HepG2 (cell line): ENCODE results near the gene ABCF1. TPM values are rescaled to one million over a fixed set of nuclear protein-coding genes. Genes with fewer than 3 reads are reported as not detected.

ENCODE experiments used
- DDIT3 ChIP-seq: sonication (generic); formaldehyde crosslinking; IDR thresholded peaks from 2 replicates; pipeline ENCODE4 v1.4.0; 2020; ENCODE audit warnings: mild to moderate bottlenecking, missing genetic modification reagents
- GATAD2A ChIP-seq: IDR thresholded peaks from 2 replicates; pipeline ENCODE4 v1.6.1; 2016
- HOXA9 ChIP-seq: sonication (generic); formaldehyde crosslinking; IDR thresholded peaks from 2 replicates; pipeline ENCODE4 v1.8.1; 2022; ENCODE audit warnings: missing genetic modification reagents, mild to moderate bottlenecking, moderate library complexity, borderline replicate concordance
- JUNB ChIP-seq: sonication (generic); formaldehyde crosslinking; IDR thresholded peaks from 2 replicates; pipeline ENCODE4 v1.8.0; 2022; ENCODE audit warnings: missing genetic modification reagents, mild to moderate bottlenecking, borderline replicate concordance
- MAFK ChIP-seq, 2 experiments: IDR thresholded peaks in 1 of 2; conservative IDR thresholded peaks in 1 of 2; 2 replicates each; pipeline ENCODE4 v1.6.1; 2011; ENCODE audit warnings: improper control_type of control experiment in 2 of 2, low read length in 2 of 2
- MBNL3 ChIP-seq: fragments of 250-450 bp; sonication (Bioruptor Pico); conservative IDR thresholded peaks from 2 replicates; pipeline ENCODE4 v1.8.0; 2022; ENCODE audit warnings: mild to moderate bottlenecking, inconsistent platforms
- NFRKB ChIP-seq: fragments of 450-650 bp; IDR thresholded peaks from 2 replicates; pipeline ENCODE4 v1.6.1; 2017
- POLR2AphosphoS5 ChIP-seq: IDR thresholded peaks from 2 replicates; pipeline ENCODE4 v1.6.1; 2012; ENCODE audit warnings: low read depth, low read length
- SAP130 ChIP-seq: IDR thresholded peaks from 2 replicates; pipeline ENCODE4 v1.6.1; 2016; ENCODE audit warnings: low read depth
- SMAD1 ChIP-seq: sonication (generic); formaldehyde crosslinking; IDR thresholded peaks from 2 replicates; pipeline ENCODE4 v1.4.0; 2020; ENCODE audit warnings: missing genetic modification reagents, low read depth, mild to moderate bottlenecking, borderline replicate concordance
- ZBTB38 ChIP-seq: sonication (generic); formaldehyde crosslinking; IDR thresholded peaks from 2 replicates; pipeline ENCODE4 v1.5.1; 2020; ENCODE audit warnings: mild to moderate bottlenecking, missing genetic modification reagents
- ZFP41 ChIP-seq: sonication (generic); formaldehyde crosslinking; IDR thresholded peaks from 2 replicates; pipeline ENCODE4 v1.4.0; 2020; ENCODE audit warnings: mild to moderate bottlenecking, missing genetic modification reagents, borderline replicate concordance
- ZGPAT ChIP-seq: IDR thresholded peaks from 2 replicates; pipeline ENCODE4 v1.6.1; 2016; ENCODE audit warnings: mild to moderate bottlenecking
- ZNF230 ChIP-seq: sonication (generic); formaldehyde crosslinking; IDR thresholded peaks from 2 replicates; pipeline ENCODE4 v1.4.0; 2020; ENCODE audit warnings: mild to moderate bottlenecking, missing genetic modification reagents
- ZNF589 ChIP-seq: sonication (generic); formaldehyde crosslinking; conservative IDR thresholded peaks from 2 replicates; pipeline ENCODE4 v1.8.0; 2022; ENCODE audit warnings: mild to moderate bottlenecking, moderate library complexity, missing genetic modification reagents
- ZZZ3 ChIP-seq: sonication (generic); formaldehyde crosslinking; IDR thresholded peaks from 2 replicates; pipeline ENCODE4 v1.4.0; 2020; ENCODE audit warnings: missing genetic modification reagents, mild to moderate bottlenecking, borderline replicate concordance
- polyA plus RNA-seq, 8 experiments: library from polyadenylated mRNA; depleted of rRNA in 3 of 8; stranded (reverse) in 7 of 8; unstranded in 1 of 8; fragments of >200 nt; fragmentation: Illumina TruSeq in 4 of 8; extraction: Trizol in 4 of 8; gene quantifications; 2 replicates each; pipeline versions ENCODE4 v1.2.1 to v1.2.3, GENCODE V29; 2011 to 2016; ENCODE audit warnings: low read depth in 4 of 8, missing spikeins in 1 of 8, mixed read lengths in 1 of 8; ENCODE audit not compliant: insufficient read depth in 1 of 8
- total RNA-seq, 5 experiments: library from RNA; depleted of rRNA; stranded (reverse); fragments of >200 nt; fragmentation: Illumina TruSeq; extraction: Trizol; gene quantifications; 2 replicates each; pipeline ENCODE4 v1.2.3, GENCODE V29; 2016; ENCODE audit warnings: low read depth in 1 of 5
- TF ChIP-seq, protein P1 (sequence below): sonication (generic); formaldehyde crosslinking; IDR thresholded peaks from 2 replicates; pipeline ENCODE4 v1.4.0; 2020; ENCODE audit warnings: missing genetic modification reagents
- TF ChIP-seq, protein P2 (sequence below): sonication (generic); formaldehyde crosslinking; IDR thresholded peaks from 2 replicates; pipeline ENCODE4 v1.5.0; 2020; ENCODE audit warnings: missing genetic modification reagents

Gene ABCF1
- total and polyA plus RNA-seq, 2 of the 13 experiments (the other 11 are each of a cell fraction or from before 2014, with no cell fraction given): 25.4 to 98.9 TPM

- no peak for TF ChIP-seq ZNF589 (CRISPR knock-in tag)
- no peak for TF ChIP-seq JUNB
- no peak for TF ChIP-seq ZNF230 (CRISPR knock-in tag)
- no peak for TF ChIP-seq SMAD1 (CRISPR knock-in tag)
- TF ChIP-seq ZGPAT: no peak
- TF ChIP-seq SAP130 (CRISPR knock-in tag): peak; percentile 55
- TF ChIP-seq, protein P1, sequence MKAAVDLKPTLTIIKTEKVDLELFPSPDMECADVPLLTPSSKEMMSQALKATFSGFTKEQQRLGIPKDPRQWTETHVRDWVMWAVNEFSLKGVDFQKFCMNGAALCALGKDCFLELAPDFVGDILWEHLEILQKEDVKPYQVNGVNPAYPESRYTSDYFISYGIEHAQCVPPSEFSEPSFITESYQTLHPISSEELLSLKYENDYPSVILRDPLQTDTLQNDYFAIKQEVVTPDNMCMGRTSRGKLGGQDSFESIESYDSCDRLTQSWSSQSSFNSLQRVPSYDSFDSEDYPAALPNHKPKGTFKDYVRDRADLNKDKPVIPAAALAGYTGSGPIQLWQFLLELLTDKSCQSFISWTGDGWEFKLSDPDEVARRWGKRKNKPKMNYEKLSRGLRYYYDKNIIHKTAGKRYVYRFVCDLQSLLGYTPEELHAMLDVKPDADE (CRISPR knock-in tag): no peak
- no peak; the same call in 1 of the 2 replicates for TF ChIP-seq GATAD2A (CRISPR knock-in tag)
- no peak for TF ChIP-seq NFRKB
- TF ChIP-seq DDIT3 (CRISPR knock-in tag): no peak
- no peak for TF ChIP-seq ZFP41 (CRISPR knock-in tag)
- TF ChIP-seq ZZZ3 (CRISPR knock-in tag): 0 out of 2 replicates have a peak, but pooled peaks have one; percentile 33
- peak; percentile 97 to 98 for TF ChIP-seq MAFK (conservative IDR thresholded peaks at IDR 0.05 in 1 of 2, IDR thresholded peaks at IDR 0.05 in 1 of 2; ENCODE audit: low read length in 2 of 2)
- TF ChIP-seq ZBTB38 (CRISPR knock-in tag): no peak
- no peak for TF ChIP-seq MBNL3
- TF ChIP-seq HOXA9 (CRISPR knock-in tag): peak; percentile 33; the same call in 1 of the 2 replicates
- TF ChIP-seq POLR2AphosphoS5: peak; percentile 82
- TF ChIP-seq, protein P2, sequence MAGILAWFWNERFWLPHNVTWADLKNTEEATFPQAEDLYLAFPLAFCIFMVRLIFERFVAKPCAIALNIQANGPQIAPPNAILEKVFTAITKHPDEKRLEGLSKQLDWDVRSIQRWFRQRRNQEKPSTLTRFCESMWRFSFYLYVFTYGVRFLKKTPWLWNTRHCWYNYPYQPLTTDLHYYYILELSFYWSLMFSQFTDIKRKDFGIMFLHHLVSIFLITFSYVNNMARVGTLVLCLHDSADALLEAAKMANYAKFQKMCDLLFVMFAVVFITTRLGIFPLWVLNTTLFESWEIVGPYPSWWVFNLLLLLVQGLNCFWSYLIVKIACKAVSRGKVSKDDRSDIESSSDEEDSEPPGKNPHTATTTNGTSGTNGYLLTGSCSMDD (CRISPR knock-in tag): no peak
Observed at GRCh38 chr6:30615958-30616810, 44.9 kb downstream of the ABCF1 start (continued).
